Measurements from ENCODE around the gene RICTOR. TPM values are rescaled to one million over a fixed set of nuclear protein-coding genes. Genes with fewer than 3 reads are reported as not detected.
"Not testable (repeated sequence)": the region's sequence is repeated elsewhere in the genome, so short reads cannot be mapped to it uniquely, and the experiment has no call there.

The RICTOR gene
- total and polyA plus RNA-seq, 12 donors, result 3.1 to 88.3 (median 45.5) TPM

DNA sequence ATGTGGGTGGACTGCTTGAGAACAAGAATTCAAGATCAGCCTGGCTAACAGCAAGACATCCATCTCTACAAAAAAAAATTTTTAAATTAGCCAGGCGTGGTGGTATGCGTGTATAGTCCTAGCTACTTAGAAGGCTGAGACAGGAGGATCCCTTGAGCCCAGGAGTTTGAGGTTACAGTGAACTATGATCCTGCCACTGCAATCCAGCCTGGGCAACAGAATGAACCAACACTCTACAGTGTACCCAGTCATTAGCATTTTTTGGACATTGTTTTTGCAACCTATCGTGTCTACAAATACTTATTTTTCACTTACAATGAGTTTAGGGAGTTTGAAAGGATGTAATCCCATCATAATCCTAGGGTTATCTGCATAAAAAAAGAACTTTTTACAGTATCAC, 22.1 kb downstream of the RICTOR start:
- H3K27me3 ChIP-seq, result no peaks in the 10 kb centered on the region
- DNase-seq, result no peak
- 92 to 97% methylated on average over 3 of the region's 3 CpGs for WGBS, 2 donors

DNA sequence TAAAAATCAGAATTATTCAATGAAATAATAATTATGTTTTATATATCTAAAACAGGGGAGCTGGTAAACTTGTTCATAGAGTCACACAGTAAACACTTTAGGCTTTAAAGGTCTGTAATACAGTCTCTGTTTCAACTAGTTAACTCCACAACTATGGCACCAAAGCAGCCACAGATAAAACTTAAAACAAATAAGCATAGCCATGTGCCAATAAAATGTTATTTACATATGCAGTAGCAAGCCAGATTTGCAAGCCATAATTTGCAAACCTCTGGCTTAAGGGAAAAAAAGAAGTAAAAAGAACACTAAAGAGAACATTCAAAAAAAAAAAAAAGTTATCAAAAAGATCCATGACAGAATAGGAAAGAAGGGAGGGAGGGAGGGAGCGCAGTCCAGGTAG, 24.9 kb downstream of the RICTOR start:
- no peaks in the 10 kb centered on the region for H3K9me3 ChIP-seq
- no peak overlapping the region for H3K4me3 ChIP-seq
- ATAC-seq (no peak), DNase-seq (no peak)
- peaks cover 0 to 71% (median 30%) of the 10 kb centered on the region in 9 donors for H3K4me1 ChIP-seq
- H3K36me3 ChIP-seq, result no peaks in the 10 kb centered on the region
- TF ChIP-seq, protein P1, sequence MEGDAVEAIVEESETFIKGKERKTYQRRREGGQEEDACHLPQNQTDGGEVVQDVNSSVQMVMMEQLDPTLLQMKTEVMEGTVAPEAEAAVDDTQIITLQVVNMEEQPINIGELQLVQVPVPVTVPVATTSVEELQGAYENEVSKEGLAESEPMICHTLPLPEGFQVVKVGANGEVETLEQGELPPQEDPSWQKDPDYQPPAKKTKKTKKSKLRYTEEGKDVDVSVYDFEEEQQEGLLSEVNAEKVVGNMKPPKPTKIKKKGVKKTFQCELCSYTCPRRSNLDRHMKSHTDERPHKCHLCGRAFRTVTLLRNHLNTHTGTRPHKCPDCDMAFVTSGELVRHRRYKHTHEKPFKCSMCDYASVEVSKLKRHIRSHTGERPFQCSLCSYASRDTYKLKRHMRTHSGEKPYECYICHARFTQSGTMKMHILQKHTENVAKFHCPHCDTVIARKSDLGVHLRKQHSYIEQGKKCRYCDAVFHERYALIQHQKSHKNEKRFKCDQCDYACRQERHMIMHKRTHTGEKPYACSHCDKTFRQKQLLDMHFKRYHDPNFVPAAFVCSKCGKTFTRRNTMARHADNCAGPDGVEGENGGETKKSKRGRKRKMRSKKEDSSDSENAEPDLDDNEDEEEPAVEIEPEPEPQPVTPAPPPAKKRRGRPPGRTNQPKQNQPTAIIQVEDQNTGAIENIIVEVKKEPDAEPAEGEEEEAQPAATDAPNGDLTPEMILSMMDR (IDR thresholded peaks at IDR 0.05), result no peak
- intact Hi-C loops (cut with DNase I), result loop anchor here in 1 of 10 donors (2.0 kb wide), 1 partner anchor 15 kb away; no protein-coding TSS in a partner anchor
- no peak overlapping the region for H3K27ac ChIP-seq
- 95 to 96% methylated on average over 1 of the region's 1 CpG for WGBS, 2 donors
- H3K27me3 ChIP-seq, result no peaks in the 10 kb centered on the region

More for the DNA sequence above, 22.1 kb downstream of the RICTOR start:
- TF ChIP-seq, protein P1 (IDR thresholded peaks at IDR 0.05), result no peak
- Histone ChIP-seq H3K9me3 (no peaks in the 10 kb centered on the region), H3K4me1 (peaks cover 0 to 86% (median 54%) of the 10 kb centered on the region in 9 donors), H3K4me3 (no peak overlapping the region), H3K36me3 (peaks cover 0 to 5% (median 0%) of the 10 kb centered on the region in 9 donors), H3K27ac (no peak overlapping the region)
- ATAC-seq, result no peak
- intact Hi-C loops (cut with DNase I), result no loop called here

- intact Hi-C loops (cut with DNase I), result no loop called here
- Histone ChIP-seq H3K4me1 (peaks cover 0 to 48% (median 18%) of the 10 kb centered on the region in 9 donors), H3K27ac (no peak overlapping the region), H3K4me3 (no peak overlapping the region), H3K27me3 (no peaks in the 10 kb centered on the region), H3K36me3 (no peaks in the 10 kb centered on the region), H3K9me3 (peaks cover 0 to 6% (median 0%) of the 10 kb centered on the region in 11 donors)
- DNase-seq (peak in 1 of 2 donors; percentile 23), ATAC-seq (no peak)
- TF ChIP-seq, protein P1 (IDR thresholded peaks at IDR 0.05), result no peak
- 31 to 64% methylated on average over 1 of the region's 1 CpG for WGBS, 2 donors
Observed at GRCh38 chr5:39040875-39041274, 33.3 kb downstream of the RICTOR start.

GRCh38 chr5:39034493-39034892, 39.7 kb downstream of the RICTOR start:
- not testable (repeated sequence) for H3K4me3 ChIP-seq, DNase-seq, H3K36me3 ChIP-seq, H3K27me3 ChIP-seq, H3K27ac ChIP-seq, ATAC-seq
- WGBS, 2 donors, result 92 to 97% methylated on average over 12 of the region's 12 CpGs
- intact Hi-C loops (cut with DNase I), result loop anchor here in 1 of 10 donors (2.0 kb wide), 1 partner anchor 14 kb away; no protein-coding TSS in a partner anchor
- H3K9me3 ChIP-seq, result peaks cover 0 to 13% (median 0%) of the 10 kb centered on the region in 11 donors
- H3K4me1 ChIP-seq, result peaks cover 0 to 41% (median 15%) of the 10 kb centered on the region in 9 donors

GRCh38 chr5:39031041-39031440, 43.2 kb downstream of the RICTOR start:
- ATAC-seq, result no peak
- Histone ChIP-seq H3K4me1 (peaks cover 0 to 41% (median 15%) of the 10 kb centered on the region in 9 donors), H3K9me3 (peaks cover 0 to 22% (median 4%) of the 10 kb centered on the region in 11 donors), H3K27me3 (no peaks in the 10 kb centered on the region), H3K4me3 (no peak overlapping the region), H3K36me3 (peaks cover 0 to 31% (median 0%) of the 10 kb centered on the region in 9 donors), H3K27ac (no peak overlapping the region)
- intact Hi-C loops (cut with DNase I), result no loop called here
- WGBS, 2 donors, result 97 to 100% methylated on average over 1 of the region's 1 CpG
- DNase-seq, result no peak
- TF ChIP-seq, protein P1 (IDR thresholded peaks at IDR 0.05), result no peak
